GM19099 (cell line): Measurements from ENCODE around the gene ATXN2L.
A peak's percentile ranks its signal among the peaks of the same experiment; 100 is the strongest.

Experiments used
- POLR2A ChIP-seq: IDR thresholded peaks from 3 replicates; pipeline ENCODE4 v1.6.1; 2011; ENCODE audit warnings: low read depth; ENCODE audit not compliant: insufficient read length; ENCODE audit errors: extremely low read depth

Gene ATXN2L

GRCh38 chr16:28822520-28823290 is at the start of gene ATXN2L:
ATXN2L (plus strand) TSS chr16:28822999; CDS start chr16:28823260, 261 bp downstream.
- peak; percentile 97 for TF ChIP-seq POLR2A

GRCh38 chr16:28820016-28820415 is 2.8 kb upstream of the ATXN2L start:
- no peak for TF ChIP-seq POLR2A

GRCh38 chr16:28821874-28822519 is 802 bp upstream of the ATXN2L start:
- TF ChIP-seq POLR2A = no peak

- no peak for TF ChIP-seq POLR2A
These were observed 583 bp downstream of the ATXN2L start for GRCh38 chr16:28823291-28823872.

- peak; percentile 82 for TF ChIP-seq POLR2A
These were observed 1.3 kb downstream of the ATXN2L start for GRCh38 chr16:28823873-28824716.

GRCh38 chr16:28824717-28824973 is 1.8 kb downstream of the ATXN2L start:
- TF ChIP-seq POLR2A = no peak

- no peak for TF ChIP-seq POLR2A
These were observed 3.3 kb downstream of the ATXN2L start for GRCh38 chr16:28826141-28826540.

- TF ChIP-seq POLR2A = no peak
These were observed 6.9 kb downstream of the ATXN2L start for GRCh38 chr16:28829747-28830146.

GRCh38 chr16:28830531-28830930 is 7.7 kb downstream of the ATXN2L start:
- no peak for TF ChIP-seq POLR2A

- no peak for TF ChIP-seq POLR2A
These were observed 11.6 kb downstream of the ATXN2L start for GRCh38 chr16:28834349-28834748.

- no peak for TF ChIP-seq POLR2A
These were observed 12.4 kb downstream of the ATXN2L start for GRCh38 chr16:28834873-28835863.

- no peak for TF ChIP-seq POLR2A
These were observed 13.3 kb downstream of the ATXN2L start for GRCh38 chr16:28835864-28836760.

- TF ChIP-seq POLR2A = no peak
These were observed 13.9 kb downstream of the ATXN2L start for GRCh38 chr16:28836761-28837064.
